HG03175 (cell line): Measurements from ENCODE around the gene MTLN.
A peak's percentile ranks its signal among the peaks of the same experiment; 100 is the strongest.
"Not testable (repeated sequence)": the region's sequence is repeated elsewhere in the genome, so short reads cannot be mapped to it uniquely, and the experiment has no call there.

ENCODE experiments used
- ATAC-seq: cut with Tn5 transposase; IDR thresholded peaks from one replicate; pipeline ENCODE4 v1.9.1; 2021; ENCODE audit warnings: mild to moderate bottlenecking, moderate library complexity; ENCODE audit not compliant: unreplicated experiment

The MTLN gene

GRCh38 chr2:110211938-110212858 is at the start of gene MTLN:
MTLN (minus strand) TSS chr2:110212547; CDS start chr2:110212525, 22 bp downstream.
- peak; percentile 84 for ATAC-seq

- ATAC-seq, result not testable (repeated sequence)
These were observed 49.6 kb upstream of the MTLN start for GRCh38 chr2:110261910-110262309.

GRCh38 chr2:110248081-110248795 is 35.9 kb upstream of the MTLN start:
- ATAC-seq, result not testable (repeated sequence)

GRCh38 chr2:110245488-110246435 is 33.4 kb upstream of the MTLN start:
- not testable (repeated sequence) for ATAC-seq

- ATAC-seq, result not testable (repeated sequence)
These were observed 30.9 kb upstream of the MTLN start for GRCh38 chr2:110243283-110243682.

- ATAC-seq, result not testable (repeated sequence)
These were observed 22.2 kb upstream of the MTLN start for GRCh38 chr2:110234514-110234913.

- not testable (repeated sequence) for ATAC-seq
These were observed 17.5 kb upstream of the MTLN start for GRCh38 chr2:110229886-110230285.

GRCh38 chr2:110222626-110223025 is 10.3 kb upstream of the MTLN start:
- ATAC-seq, result not testable (repeated sequence)

- no peak for ATAC-seq
These were observed 9.6 kb upstream of the MTLN start for GRCh38 chr2:110221938-110222337.

- no peak for ATAC-seq
These were observed 7.8 kb upstream of the MTLN start for GRCh38 chr2:110220190-110220564.

- no peak for ATAC-seq
These were observed 7.3 kb upstream of the MTLN start for GRCh38 chr2:110219496-110220189.

GRCh38 chr2:110218889-110219288 is 6.5 kb upstream of the MTLN start:
- ATAC-seq, result not testable (repeated sequence)

- no peak for ATAC-seq
These were observed 4.5 kb upstream of the MTLN start for GRCh38 chr2:110216803-110217202.

GRCh38 chr2:110216199-110216598 is 3.9 kb upstream of the MTLN start:
- ATAC-seq, result no peak

- no peak for ATAC-seq
These were observed 3.3 kb upstream of the MTLN start for GRCh38 chr2:110215566-110216158.

- no peak for ATAC-seq
These were observed 2.7 kb upstream of the MTLN start for GRCh38 chr2:110215091-110215490.

- not testable (repeated sequence) for ATAC-seq
These were observed 1.2 kb upstream of the MTLN start for GRCh38 chr2:110213522-110213921.

GRCh38 chr2:110205660-110206455 is 6.5 kb downstream of the MTLN start:
- ATAC-seq, result no peak
